ENCODE data around the gene MON2.

GRCh38 chr12:62606654-62607053 is 140.0 kb downstream of the MON2 start:
- TF ChIP-seq, protein P1, sequence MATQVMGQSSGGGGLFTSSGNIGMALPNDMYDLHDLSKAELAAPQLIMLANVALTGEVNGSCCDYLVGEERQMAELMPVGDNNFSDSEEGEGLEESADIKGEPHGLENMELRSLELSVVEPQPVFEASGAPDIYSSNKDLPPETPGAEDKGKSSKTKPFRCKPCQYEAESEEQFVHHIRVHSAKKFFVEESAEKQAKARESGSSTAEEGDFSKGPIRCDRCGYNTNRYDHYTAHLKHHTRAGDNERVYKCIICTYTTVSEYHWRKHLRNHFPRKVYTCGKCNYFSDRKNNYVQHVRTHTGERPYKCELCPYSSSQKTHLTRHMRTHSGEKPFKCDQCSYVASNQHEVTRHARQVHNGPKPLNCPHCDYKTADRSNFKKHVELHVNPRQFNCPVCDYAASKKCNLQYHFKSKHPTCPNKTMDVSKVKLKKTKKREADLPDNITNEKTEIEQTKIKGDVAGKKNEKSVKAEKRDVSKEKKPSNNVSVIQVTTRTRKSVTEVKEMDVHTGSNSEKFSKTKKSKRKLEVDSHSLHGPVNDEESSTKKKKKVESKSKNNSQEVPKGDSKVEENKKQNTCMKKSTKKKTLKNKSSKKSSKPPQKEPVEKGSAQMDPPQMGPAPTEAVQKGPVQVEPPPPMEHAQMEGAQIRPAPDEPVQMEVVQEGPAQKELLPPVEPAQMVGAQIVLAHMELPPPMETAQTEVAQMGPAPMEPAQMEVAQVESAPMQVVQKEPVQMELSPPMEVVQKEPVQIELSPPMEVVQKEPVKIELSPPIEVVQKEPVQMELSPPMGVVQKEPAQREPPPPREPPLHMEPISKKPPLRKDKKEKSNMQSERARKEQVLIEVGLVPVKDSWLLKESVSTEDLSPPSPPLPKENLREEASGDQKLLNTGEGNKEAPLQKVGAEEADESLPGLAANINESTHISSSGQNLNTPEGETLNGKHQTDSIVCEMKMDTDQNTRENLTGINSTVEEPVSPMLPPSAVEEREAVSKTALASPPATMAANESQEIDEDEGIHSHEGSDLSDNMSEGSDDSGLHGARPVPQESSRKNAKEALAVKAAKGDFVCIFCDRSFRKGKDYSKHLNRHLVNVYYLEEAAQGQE (IDR thresholded peaks at IDR 0.05; ENCODE audit: insufficient read depth in 1 of 2, low read depth in 2 of 2, low read length in 2 of 2), result no peak
- TF ChIP-seq POLR2AphosphoS5 (IDR thresholded peaks at IDR 0.05; ENCODE audit: low read depth, low read length) (no peak), TAF1 (IDR thresholded peaks at IDR 0.05; ENCODE audit: borderline replicate concordance, insufficient read depth, low read length) (no peak), SIN3A (IDR thresholded peaks at IDR 0.05; ENCODE audit: borderline replicate concordance, insufficient read depth, low read length) (no peak), FOXP2 (optimal IDR thresholded peaks at IDR 0.05; ENCODE audit: borderline replicate concordance, extremely low read depth, extremely low read length, insufficient read depth) (no peak)

Measured in PFSK-1 (cell line).